HG03280 (cell line): ENCODE results near the gene NDUFA13.
"Not testable (repeated sequence)": the region's sequence is repeated elsewhere in the genome, so short reads cannot be mapped to it uniquely, and the experiment has no call there.

Experiments used
- ATAC-seq: cut with Tn5 transposase; IDR thresholded peaks from one replicate; pipeline ENCODE4 v1.9.1; 2021; ENCODE audit warnings: mild to moderate bottlenecking, moderate library complexity; ENCODE audit not compliant: unreplicated experiment

The NDUFA13 gene

DNA sequence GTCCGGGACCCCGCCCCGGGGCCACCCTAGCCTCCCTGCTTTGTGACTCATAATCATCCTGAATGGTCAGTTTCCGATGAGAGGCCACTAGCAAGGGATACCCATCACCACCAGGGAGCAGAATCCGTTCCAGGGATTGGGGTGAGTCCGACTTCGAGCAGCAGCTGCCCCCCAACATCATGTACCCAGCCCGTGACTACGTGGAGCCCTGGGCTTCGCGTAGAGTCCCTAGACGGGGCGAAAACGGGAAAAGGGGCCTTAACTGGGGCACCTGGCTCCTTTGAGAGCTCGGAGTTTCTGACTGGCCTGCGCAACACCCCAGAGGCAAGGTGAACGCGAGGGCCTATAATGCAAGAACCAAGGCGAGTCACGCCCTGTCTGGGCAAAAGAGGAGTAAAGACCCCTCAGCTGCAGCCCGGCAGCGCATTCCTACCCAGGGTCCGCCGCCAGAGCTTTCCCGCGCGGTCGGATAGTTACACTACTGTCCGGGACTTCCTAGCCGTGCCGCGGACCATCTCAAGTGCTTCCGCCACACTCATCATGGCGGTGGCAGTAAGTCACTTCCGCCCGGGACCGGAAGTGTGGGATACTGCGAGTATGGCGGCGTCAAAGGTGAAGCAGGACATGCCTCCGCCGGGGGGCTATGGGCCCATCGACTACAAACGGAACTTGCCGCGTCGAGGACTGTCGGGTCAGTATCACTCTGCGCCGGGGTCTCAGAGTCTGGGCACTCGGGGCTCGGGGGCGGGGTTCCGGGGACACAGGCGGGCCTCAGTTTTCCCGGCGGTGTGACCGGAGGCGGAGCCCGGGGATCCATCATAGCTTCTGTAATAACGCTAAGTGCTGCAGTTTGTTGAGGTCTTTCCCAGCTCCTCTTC lies at the start of gene NDUFA13:
TSS of gene NDUFA13 (plus strand) at position 584 of the 878 bp plus-strand sequence. CDS start at position 598, 14 bp downstream.
- peak; percentile 93 for ATAC-seq

DNA sequence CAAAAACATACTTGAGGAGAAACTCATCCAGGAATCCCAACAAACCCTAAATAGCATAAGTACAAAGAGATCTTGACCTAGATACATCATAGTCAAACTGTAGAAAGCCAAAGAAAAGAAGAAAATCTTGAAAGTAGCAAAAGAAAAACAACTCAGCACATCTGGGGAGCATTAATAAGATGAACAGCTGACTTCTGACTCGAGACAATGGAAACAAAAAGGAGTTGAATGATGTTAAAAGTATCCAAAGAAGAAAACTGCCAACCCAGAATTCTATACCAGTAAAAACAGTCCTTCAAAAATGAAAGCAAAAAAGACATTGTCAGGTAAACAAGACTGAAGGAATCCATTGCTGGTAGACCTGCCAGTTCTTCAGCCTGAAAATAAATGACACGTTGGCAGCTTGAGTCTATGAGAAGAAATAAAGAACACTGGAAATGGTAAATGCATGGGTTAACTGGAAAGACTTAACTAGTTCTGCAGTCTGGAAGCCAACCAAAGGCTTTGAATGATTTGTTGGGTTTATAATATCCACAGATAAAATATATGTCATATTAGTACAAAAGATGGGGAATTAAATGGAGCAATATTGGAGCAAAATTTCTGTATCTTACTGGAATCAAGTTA lies 47.5 kb upstream of the NDUFA13 start:
- ATAC-seq: no peak

DNA sequence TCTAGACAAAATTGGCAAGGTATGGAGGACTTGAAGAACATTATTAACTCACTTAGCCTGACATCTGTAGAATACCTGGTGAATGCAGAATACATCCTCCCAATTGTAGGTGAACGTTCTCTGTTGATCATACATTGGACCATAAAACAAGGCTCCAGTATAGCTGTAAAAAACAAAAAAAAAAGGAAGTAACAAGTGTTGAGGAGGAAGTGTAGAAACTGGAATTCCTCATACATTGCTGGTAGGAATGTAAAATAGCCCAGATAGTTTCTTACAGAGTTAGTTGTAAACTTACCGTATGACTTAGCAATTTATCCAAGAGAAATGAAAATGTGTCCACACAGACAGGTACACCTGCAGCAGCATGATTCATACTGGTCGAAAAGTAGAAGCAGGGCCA lies 45.4 kb upstream of the NDUFA13 start:
- ATAC-seq: no peak

DNA sequence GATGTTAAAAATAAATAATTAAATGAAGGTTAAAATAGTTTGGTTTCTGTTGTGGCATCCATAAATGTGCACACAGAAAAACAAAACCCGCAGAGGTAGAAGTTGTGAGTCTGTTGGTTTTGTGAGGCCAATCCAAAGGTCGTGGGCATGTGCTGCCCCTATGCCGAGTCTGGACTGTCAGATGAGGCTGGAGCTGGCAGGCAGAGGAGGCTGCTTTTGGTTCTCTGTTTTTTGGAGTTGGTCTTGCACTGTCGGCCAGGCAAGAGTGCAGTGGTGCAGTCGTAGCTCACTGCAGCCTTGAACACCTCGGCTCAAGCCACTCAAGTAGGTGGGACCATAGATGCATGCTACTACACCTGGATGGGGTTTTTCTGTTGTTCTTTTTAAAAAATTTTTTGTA lies 44.3 kb upstream of the NDUFA13 start:
- ATAC-seq: no peak

DNA sequence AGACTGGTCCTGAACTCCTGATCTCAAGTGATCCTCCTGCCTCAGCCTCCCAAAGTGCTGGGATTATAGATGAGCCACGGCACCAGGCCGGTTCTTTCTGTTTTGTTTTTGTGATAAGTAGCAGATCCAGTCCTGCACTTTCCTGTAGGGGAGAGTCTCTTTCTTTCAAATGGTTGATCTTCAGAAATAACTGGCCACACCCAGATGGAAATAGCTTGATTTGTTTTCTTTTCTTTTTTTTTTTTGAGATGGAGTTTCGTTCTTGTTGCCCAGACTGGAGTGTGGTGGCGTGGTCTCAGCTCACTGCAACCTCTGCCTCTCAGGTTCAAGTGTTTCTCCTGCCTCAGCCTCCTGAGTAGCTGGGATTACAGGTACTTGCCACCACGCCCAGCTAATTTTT lies 43.9 kb upstream of the NDUFA13 start:
- not testable (repeated sequence) for ATAC-seq

DNA sequence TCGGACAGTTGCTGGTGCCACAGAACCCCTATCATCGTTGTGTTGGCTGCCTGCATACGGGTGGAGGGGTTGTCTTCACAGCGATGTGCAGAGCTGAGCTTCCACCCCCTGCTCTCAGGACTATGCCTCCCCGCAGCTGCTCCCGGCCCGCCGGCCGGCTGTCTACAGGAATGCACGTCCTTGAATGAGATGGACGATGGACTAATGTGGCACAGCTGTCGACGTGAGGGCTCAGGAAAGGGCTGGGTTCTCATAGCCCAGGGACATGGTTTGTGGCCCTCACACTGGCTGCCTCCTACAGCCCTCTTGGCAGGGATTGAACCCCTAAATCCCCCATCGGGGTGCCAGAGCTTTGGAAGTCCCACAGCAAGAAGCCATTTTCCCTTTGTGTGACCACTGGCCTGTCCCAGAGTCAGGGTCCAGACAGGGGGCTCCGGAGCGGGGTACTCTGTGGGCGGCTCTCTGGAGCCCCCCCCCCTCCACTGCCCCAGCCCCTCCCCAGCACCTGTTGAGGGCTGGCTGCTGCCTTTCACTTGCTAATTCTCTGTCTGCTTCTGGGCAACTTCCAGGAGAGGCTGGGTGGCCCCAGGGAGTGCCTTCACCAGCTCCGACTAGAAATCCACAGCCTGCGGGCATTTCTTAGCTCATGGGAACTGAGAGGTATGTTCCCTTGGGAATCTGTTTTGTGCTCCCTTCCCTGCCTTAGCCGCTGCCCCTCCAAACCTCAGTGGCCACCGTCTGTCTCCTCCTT lies 40.8 kb upstream of the NDUFA13 start:
- ATAC-seq: no peak

DNA sequence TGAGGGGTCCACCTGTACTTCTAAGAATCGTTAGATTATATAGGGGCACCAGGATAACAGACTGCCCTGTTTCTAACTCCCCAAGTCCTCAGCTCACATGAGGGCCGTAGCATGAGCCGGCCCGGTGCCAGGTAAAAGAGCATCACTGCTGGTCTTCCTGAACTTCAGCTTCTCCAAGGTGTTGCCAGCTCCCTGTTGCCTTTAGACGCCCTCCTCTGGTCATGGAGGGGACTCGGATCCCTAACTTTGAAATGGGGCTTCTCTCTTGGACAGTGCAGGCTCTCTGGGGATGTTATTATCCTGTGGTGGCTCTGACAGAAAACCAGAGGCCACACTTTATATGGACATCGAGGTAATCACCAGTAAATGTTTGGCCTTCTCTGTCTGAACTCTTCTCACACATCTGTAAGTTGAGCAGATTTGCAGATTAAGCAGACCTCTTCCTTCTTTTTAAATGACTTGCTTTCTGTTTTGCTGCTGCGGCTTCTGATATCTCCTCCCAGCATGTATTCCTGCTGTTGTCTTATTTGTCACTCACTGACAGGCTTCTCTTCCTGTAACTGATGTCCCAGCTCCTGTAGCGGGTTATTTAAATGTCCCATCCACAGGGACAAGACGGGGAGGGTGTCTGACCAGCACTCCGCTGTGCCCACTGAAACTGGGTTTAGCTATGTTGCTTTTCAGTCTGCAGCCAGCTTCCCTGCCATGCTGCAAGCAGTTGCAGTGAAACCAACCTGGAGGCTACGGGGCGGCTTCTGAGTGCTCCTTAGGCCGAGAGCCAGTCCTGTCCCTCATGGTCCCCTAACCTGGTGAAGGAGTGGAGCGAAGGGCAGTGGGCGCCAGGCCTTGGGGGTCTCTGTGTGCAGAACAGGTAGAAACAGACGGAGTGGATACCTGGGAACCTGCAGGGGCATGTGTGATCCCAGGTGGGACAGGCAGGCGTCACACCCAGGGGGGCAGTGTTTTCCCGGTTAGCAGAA lies 39.9 kb upstream of the NDUFA13 start:
- ATAC-seq: no peak

DNA sequence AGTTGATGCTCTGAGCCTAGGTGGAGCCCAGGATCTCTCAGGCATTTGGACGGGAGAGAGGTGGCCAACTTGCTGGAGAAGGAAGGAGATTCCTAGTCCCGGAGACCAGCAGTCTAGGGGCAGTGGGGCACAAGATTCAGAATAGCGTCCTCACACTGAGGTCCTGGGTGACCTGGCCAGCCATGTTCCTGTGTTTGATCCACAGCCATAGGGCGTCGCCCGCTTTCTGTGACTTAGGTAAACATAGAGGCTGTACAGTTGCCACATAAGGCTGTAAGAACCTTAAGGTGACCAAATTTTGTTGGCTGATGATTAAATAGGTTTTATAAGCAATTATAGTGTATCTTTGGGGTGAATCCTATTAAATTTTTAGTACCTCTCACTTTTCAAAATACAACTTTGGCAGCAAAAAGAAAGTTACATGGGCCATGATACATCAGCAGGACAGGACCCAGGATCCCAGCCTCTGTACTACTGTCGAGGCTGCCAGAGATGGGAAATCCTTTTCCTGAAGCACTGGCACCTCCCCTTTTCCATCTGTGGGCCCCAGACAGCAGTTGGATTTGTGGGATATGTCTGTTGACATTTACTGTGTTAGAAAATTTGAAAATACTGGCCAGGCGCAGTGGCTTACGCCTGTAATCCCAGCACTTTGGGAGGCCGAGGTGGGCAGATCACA lies 38.2 kb upstream of the NDUFA13 start:
- no peak for ATAC-seq

DNA sequence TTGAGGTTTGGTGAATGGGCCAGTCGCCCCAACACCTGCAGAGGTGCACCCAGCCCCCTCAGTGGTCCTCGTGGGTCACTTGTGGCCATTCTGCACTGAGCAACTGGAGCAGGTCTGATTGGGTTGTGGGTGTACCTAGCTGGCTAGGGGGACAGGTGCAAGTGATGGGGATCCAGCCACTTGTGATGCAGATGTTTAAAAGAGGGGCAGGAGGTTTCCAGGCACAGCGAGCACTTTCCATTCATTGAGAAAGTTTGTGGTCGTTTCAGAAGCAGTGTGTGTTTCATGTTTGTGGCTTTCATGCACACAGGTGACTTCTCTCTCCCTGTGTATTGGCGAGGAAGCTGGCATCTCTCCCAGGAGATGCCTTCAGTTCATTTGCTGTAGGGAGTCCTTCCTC lies 35.3 kb upstream of the NDUFA13 start:
- no peak for ATAC-seq

DNA sequence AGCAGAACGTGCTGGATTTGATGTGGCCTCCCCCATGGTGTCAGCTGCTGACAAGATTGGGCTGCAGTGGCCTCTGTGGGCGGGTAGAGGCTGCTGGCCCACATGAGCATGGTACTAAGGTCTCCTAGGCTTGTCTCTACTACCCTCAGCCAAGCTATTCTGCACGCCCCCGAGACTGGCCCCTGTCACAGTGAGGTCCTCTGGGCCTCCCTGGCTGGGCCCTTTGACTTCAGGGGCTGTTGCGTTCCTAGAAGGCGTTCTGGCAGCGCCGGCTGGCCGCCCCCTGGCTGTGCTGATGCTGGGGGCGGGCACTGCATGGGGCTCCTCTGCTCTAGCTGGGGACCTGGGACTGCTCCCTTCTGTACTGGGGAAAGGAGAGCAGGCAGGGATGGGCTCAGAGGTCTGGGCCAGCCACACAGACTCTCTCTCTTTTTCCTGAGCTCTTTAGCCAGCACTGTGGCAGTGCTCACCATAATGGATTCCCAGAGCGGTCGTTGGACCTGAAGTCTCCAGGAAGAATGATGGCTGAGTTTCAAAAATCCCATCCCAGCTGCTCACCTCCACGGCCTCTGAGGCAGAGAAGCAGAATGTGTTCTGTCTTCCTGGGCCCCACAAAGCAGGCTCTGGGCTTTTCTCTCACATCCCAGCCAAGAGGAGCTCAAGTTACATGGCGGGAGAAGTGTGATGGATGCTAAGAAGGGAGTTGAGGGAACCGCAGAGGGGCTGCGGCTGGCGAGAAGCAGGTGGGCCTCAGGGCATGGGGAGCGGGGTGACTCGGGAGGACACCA lies 33.0 kb upstream of the NDUFA13 start:
- ATAC-seq: no peak

DNA sequence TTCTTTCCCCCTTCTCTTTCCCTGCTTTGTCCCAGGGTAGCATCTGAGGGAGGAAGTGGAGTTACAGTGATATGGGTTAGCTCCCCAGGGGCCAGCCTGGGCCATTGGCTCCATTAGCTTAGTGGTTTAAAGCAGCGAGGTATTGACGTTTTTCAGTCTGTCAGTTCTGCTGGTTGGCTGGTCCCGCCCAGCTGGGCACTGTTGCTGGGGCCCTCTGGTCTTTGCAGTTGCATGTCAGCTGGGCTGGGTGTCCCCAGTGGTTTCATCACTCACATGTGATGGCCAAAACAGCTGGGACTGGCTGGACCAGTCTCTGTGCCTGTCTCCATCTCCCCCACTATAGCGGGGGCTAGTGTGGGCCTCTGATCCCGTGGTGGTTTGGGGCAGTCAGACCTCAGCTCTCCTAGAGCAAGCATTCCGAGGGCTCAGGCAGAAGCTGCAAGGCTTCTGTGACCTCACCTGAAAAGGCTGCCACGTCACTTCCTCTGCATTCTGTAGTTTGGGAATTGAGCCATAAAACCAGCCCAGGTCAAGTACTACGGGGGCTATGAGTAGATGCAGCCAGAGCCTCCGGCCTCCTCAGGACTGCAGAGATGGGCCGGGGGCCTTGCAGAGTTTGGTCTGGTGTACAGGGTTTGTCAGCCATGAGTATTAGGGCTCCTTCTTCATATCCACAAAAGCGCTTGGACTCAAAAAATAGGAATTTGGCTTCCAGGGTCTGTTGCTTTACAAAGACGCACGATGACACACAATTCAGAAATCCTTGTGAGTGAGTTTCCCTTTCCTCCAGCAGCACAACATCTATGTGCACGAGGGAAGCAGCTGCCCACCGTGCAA lies 30.6 kb upstream of the NDUFA13 start:
- ATAC-seq: no peak

DNA sequence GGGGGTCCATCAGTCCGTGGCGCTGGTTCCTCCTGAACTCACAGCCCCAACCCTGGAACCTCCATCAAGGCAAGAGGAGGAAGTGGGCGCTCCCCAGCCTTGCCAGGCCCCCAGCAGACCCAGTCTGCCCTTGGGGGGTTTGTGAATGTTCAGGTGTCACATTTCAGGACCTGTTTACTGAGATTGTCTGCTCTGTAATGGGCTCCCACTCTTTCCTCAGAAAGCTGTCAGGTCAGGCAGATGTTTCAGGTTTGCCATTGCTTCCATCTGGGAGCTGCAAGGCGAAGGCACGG lies 30.1 kb upstream of the NDUFA13 start:
- no peak for ATAC-seq

DNA sequence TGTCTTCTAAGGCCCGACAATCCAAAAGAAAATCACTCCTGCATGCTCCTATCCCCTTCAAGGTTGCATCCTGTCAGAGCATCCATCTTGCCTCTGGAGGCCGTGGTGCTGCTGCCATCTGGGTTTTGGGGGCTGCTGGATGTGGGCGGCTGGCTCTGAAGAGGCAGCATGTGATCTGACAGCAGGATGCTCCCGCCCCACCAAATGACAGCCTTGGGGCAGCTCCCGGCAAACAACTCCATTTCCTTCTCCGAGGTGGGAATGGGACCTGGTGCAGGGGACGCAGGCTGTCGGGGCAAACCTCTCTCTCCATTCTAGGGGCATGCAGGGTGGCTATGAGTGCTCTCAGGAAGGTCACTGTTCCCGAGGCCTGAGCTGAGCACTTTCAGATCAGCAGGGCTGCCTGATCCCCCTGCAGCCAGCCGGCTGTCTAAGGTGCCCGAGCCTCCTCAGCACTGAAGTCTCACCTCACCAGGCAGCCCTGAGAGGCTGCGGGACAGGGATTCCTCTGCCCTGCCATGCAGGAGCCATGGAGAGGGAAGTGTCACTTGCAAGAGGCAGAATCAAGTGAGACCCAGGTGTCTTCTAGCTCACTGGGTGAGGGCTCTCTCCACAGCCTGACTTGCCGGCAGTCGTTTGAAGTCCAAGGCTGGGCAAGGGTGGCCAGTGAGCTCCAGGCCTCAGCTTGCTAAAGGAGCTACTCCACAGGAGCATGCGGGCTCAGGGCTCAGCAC lies 29.5 kb upstream of the NDUFA13 start:
- ATAC-seq: no peak

DNA sequence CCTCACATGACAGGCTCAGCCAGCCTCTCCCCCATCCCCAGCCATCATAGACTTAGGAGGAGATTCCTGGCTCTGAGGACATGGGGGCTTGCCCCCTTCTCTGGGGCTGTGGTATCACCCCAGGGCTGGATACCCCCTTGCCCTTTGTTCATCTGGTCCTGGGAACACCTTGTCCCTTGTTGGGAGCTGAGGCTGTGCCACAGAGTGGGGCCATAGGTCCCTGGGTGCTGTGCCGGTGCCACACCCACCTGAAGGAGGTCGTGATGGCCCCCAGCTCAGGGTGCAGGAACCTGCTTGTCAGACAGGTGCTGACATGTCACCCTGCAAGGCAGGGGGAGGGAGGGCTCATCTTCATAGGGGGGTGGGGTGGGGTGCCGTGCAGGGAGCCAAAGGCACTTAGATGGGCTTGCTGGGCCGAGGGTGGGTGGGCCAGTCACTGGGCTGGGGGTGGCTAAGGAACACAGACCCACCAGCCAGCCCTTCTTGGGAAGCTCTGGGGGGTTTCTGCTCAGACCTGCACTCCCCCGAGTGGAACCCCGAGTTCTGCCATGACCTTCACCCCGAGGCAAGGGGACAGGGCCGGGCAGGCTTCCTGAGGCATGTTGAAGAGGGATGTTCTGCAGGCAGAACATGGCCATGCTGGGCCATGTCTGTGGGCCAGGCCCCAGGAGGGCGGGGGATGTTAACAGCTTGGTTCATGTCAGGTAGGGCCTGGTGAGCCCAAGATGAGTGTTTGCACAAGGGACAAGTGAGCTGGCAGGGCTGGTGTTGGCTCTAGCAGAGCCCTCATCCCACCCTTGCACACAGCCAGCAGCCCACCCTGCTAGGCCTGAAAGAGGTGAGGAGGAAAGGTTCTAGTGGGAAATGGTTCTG lies 28.7 kb upstream of the NDUFA13 start:
- ATAC-seq: no peak

DNA sequence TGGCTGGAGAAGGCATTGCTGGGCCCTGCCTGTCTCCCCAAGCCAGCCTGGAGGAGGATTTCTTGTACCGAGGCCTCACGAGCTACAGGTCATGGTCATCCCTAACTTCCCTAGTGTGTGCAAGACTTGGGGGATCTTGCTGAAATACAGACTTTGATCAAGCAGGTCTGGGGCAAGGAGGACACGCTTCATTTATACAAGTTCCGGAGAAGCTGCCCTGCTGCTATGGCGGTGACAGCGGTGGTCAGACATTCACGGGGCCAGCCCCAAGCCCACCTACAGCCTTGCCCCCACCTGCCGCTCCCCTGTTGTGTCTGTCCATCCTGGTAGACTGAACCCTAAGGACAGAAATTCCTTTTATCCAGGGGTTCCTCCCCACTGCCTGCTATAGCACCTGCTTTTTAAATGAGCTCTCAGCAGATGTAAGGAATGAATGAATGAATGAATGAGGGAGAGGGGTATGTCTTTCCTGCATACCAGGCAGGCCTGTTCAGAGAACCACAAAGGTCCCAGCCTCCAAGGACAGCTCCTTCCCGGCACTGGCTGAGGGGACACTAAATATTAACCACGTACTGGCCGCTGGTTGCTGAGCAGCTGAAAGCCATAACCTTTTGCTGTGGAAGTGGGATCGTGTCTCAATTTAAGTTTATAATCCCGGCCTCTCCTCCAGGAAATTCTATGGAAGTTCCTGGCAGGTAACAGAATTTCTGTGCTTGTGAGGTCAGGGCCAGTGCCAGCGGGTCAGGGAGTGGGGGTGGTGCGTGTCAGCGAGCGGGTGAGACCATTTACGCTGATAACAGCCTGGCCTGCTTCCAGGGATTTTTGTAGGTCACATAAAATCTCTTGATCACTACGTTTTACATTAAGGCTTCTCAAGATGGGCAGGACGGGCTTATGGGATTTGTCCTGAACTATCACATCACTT lies 27.8 kb upstream of the NDUFA13 start:
- no peak for ATAC-seq
